Testis (tissue), 2 donors: ENCODE data around the gene FAM163B.

Experiments used
- POLR2A ChIP-seq: fragments of 450-650 bp; IDR thresholded peaks from one replicate; pipeline ENCODE4 v1.6.1; 2017; ENCODE audit warnings: antibody characterized with exemption, mild to moderate bottlenecking, moderate library complexity
- TF ChIP-seq, protein P1 (sequence below), 3 experiments: fragments of 450-650 bp in 2 of 3; fragments of 200-600 bp in 1 of 3; sonication (generic) in 1 of 3; IDR thresholded peaks; one replicate each; pipeline ENCODE4 v1.5.1; 2016 to 2019; ENCODE audit warnings: antibody characterized with exemption in 3 of 3, mild to moderate bottlenecking in 2 of 3, moderate library complexity in 1 of 3

DNA sequence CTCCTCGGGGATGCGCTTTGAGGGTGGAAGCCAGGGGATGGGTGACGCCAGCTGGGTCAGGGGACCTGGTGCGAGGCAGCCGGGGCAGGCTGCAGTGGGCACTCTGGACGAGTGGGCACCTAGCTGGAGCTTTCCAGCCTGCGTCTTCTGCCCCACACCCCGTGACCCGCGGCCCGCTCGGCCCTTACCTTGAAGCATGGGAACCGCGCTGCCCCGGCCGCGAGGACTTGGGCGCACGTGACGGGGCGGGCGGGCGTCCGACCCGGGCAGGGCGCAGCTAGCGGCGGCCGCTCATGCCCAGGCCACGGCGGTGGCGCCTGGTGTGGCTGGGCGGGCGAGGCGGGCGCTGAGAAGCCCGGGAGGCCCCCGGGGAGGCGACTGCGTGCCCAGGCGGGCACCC lies 300 bp downstream of the FAM163B start:
- TF ChIP-seq, protein P1, sequence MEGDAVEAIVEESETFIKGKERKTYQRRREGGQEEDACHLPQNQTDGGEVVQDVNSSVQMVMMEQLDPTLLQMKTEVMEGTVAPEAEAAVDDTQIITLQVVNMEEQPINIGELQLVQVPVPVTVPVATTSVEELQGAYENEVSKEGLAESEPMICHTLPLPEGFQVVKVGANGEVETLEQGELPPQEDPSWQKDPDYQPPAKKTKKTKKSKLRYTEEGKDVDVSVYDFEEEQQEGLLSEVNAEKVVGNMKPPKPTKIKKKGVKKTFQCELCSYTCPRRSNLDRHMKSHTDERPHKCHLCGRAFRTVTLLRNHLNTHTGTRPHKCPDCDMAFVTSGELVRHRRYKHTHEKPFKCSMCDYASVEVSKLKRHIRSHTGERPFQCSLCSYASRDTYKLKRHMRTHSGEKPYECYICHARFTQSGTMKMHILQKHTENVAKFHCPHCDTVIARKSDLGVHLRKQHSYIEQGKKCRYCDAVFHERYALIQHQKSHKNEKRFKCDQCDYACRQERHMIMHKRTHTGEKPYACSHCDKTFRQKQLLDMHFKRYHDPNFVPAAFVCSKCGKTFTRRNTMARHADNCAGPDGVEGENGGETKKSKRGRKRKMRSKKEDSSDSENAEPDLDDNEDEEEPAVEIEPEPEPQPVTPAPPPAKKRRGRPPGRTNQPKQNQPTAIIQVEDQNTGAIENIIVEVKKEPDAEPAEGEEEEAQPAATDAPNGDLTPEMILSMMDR (IDR thresholded peaks at IDR 0.05), result no peak
- TF ChIP-seq POLR2A, result no peak
